T47D (cell line): ENCODE measurements around the gene TWF1.
"Not testable (repeated sequence)": the region's sequence is repeated elsewhere in the genome, so short reads cannot be mapped to it uniquely, and the experiment has no call there.

Experiments
- DNase-seq, 2 experiments: peaks; one replicate each; pipeline versions ENCODE4 v3.0.0 to v3.0.0-alpha.2; 2011 to 2012; ENCODE audit warnings: low read depth in 1 of 2, low spot score in 1 of 2
- JUND ChIP-seq: IDR thresholded peaks from 2 replicates; pipeline ENCODE4 v1.6.1; 2012; ENCODE audit warnings: low read depth
- in situ Hi-C: cut with HindIII; loops from 2 replicates; pipeline ENCODE4 v1.10.0; 2016; ENCODE audit warnings: low sequenced_read_pairs, low pct_unique_long_range_greater_than_20kb

The TWF1 gene

DNA sequence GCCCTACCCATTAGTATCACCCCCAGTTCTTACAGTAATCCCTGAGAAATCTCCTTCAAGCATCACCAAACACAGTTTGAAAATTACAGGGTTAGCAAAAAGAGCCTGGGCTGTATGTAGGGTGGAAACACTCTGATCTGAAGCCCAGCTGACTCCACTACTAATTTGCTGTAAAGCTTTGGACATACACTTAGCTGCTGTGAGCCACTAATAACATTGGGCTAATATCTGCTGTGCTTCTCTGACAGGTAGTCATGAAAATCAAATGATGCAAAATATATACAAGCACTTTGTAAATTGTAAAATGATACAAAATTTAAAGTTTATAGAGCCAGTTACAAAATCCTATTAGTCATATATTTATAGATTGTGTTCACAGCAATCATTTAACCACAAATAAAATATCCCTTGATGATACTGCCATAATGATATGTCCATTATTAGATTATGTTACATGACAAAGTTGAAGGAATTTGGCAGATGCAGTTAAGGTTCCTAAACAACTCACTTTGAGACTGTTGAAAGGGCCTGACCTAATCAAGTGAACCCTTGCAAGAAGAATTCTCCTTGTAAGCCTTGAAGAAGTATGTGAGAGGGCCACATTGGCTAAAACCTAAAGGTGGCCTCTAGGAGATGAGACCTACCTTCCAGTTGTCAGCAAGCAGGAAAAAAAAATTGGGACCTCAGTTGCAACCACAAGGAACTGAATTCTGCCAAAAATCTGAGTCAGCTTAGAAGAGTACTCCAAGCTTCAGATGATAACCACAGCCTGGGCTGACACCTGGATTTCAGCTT lies 19.0 kb downstream of the TWF1 start:
- in situ Hi-C loops: no loop called here
- no peak for DNase-seq
- TF ChIP-seq JUND: no peak

DNA sequence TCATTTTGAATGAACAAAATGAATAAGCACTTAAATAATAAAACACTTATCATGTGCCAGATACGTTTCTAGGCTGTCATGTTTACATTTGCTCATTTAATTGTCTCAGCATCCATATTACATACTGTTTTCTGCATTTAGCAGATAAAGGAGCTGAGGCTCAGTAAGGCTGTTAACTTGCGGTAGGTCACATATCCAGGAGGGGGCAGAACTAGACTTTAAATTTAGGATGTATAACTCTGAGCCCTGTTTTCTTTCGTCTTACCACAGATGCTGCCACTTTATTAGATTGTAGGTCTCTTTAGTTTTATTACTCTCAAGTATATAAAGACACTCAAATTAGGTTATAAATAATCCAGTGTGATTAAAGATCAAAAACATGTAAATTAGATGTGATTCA lies 29.6 kb downstream of the TWF1 start:
- DNase-seq: peak; percentile 15 to 62
- no peak for TF ChIP-seq JUND
- in situ Hi-C loops: no loop called here

DNA sequence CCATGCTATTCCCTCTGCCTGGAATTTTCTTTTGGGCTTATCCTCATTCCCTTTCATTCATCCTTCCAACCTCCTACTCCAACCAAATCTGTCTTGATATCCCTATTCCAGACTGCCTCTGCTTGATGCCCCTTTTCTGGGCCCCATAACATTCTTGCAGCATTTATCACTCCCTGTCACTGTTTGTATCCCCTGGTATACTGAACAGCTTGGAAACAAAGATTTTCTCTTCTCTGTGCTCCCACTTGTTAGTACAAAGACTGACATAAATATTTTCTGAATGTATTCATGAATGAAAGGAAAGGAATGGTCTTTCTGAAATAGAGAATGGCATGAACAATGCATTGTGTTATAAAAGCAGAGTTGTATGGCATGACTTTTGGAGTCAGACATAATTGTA lies 39.8 kb downstream of the TWF1 start:
- no peak for TF ChIP-seq JUND
- in situ Hi-C loops: no loop called here

DNA sequence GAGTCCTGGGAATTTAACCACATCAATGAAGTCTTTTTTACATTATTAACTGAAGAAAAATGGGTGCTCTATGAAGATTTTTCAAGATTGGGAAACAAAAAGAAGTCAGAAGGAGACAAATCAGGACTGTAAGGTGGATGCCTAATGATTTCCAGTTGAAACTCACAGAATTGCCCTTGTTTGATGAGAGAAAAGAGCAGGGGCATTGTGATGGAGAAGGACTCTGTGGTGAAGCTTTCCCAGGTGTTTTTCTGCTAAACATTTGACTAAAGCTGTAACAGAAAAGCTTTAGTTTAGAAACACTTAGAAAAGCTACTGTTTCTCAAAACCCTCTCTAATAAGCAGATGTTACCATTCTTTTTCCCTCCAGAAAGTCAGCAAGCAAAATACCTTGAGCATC lies 41.6 kb downstream of the TWF1 start:
- DNase-seq: no peak
- in situ Hi-C loops: no loop called here

More for the DNA sequence above, 39.8 kb downstream of the TWF1 start:
- no peak for DNase-seq

DNA sequence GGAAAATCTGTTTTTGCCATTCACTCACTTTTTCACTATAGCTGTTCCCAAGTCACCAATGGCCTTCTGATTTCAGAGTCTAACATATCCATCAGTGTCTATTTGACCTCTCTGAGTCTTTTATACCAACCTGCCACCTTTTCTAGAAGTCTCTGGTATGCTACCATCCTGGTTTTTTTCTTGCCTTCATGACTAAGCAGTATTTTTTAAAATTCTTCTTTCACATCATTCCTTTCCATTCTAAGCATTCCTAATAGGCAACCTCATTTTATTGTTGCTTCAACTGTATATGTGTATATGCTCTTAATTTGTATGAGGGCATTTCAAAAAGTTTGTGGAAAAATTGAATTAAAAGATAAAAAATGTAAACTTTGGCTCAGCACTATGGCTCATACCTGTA lies 42.3 kb downstream of the TWF1 start:
- no peak for TF ChIP-seq JUND
- DNase-seq: no peak
- in situ Hi-C loops: no loop called here

More for the DNA sequence above, 41.6 kb downstream of the TWF1 start:
- no peak for TF ChIP-seq JUND

DNA sequence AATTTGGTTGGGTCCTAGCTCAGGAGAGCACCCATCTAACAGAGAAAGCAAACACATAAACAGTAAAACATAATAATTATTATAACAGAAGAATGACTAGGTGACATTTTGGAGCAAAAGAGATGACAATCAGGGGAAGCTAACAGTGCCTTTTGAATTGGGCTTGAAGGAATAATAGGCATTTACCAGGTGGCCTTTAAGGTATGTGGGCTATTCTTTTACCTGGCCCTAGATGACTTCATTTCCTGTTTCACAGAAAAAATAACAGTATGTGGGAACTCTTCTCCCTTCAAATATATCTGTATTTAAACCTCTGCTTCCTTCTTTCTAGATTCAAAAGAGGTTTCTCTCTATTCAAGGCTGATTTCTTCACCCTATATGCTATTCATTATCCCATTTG lies 43.5 kb downstream of the TWF1 start:
- in situ Hi-C loops: no loop called here
- no peak for DNase-seq
- no peak for TF ChIP-seq JUND

DNA sequence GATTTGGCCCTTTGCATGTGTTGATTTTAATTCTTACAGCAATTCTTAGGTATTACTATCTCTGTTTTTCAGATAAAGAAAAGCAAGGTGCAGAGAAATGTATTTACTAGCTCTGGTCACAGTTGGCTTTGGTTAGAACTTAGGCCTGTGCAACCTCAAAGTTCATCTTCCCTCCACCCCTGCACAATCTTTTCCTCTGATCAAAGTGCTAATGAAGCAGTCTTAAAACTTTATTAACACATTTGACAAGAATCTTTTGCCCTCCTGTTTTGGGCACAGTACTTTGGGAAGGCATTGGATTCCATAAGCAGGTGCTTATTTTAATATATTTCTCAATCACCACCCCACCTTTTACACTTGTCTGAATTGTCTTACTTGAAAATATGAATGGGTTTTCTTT lies 44.6 kb downstream of the TWF1 start:
- TF ChIP-seq JUND: no peak
- in situ Hi-C loops: no loop called here
- DNase-seq: peak in 1 of 2 experiments; percentile 49

DNA sequence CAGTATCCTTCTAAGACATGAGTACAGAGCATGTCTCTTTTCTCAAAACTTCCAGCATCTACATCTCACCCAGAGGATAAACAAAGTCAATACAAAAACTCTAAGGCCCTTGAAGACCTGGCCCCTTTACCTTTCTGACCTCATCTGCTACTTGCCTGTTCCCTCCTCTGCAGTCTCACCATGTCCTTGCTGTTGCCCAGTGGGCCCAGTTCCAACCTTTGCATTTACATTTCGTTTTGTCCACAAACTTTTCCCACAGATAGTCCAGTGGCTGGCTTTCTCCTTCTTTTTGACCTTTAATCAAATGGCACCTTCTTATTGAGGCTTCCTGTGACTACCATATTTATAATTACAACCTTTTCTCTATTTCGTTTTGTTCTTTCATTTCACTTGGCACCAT lies 45.7 kb downstream of the TWF1 start:
- TF ChIP-seq JUND: no peak
- peak in 1 of 2 experiments; percentile 32 for DNase-seq
- in situ Hi-C loops: no loop called here

DNA sequence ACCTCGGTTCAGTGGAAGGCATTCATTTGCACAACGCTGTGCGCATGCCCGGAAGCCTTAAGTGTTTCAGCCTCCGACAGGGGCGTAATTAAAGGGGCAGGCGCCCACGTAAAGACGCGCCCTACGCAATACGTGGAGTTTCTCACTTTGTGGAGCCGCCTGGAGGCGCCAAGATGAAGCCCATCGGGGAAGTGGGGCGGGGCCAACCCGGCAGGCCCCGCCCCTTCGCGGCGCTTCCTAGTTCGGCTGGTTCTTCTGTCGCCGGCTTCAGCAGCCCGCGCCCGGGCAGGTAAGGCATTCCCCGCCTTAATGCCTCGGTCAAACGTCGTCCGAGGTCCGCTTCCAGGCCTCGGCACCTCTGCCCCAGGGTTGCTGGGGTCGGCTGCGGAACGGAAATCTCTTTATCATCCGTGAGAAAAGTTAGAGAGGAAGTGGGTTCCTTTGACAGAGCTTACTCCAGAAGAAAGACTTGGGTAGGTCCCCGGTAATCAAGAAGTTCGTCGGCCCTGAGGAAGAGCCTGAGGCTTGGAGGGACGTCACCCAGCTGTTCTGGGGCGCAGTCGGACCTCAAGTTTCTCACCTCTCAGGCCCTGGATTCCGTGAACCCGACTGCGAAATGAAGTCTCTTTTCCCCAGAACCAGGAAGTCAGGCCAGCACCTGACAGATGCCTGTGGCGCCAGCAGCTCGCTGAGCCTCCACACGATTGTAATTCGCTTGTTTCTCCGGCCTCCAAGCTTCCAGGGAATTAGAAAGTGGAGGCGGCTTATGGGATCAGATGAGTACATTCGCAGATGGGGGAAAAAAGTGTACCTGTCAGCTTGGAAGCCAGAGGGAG lies 47.2 kb downstream of the TWF1 start, which contains the start of the genes IRAK4 and PUS7L:
Gene IRAK4, plus strand, starts transcription at position 224 of the 836 bp plus-strand sequence. CDS start 9,161 bp downstream, outside the sequence.
Gene PUS7L, minus strand, starts transcription at position 63 of the 836 bp plus-strand sequence. CDS start 3,545 bp downstream, outside the sequence.
- DNase-seq: peak; percentile 91 to 99
- in situ Hi-C loops: no loop called here
- TF ChIP-seq JUND: no peak

DNA sequence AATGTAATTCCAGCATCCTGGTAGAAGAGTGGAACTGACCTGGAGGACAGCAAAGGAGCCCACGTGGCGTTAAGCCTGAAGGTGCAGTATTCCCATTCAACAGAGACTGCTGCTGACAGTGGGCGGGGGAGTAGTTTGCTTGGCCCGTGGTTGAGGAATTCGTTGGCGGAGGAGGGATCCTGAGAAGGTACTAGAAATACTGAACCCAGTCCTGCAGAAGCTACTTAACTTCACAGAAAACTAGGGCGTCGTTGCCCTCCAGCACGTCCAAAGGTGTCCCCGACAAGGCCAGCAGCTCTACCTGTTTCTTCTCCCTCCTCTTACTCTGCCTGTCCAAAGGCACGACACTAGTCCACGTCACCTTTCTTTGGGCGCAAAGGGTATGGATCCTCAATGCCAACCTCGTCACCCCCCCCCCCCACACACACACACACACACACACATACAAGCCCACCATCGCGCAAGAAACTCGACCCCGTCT lies 47.8 kb downstream of the TWF1 start:
- peak; percentile 51 to 68 for DNase-seq

DNA sequence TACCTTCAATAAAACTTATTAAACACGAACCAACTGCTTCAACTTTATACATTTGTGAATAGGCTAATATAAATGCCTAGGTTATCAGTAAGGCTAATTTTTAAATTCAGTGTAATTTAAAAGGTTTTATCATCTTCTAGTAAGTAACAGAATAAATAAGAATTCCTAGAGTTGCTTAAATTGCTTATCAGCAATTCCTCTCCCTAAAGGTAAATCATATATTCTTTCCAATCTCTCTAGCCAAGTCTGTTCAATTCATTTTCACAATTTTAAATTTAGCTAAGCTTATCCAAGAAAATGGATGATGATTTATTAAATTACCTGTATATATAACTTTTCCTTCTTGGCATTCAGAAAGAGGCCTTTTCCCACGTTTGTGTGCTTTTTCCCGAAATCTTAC lies 52.1 kb downstream of the TWF1 start:
- in situ Hi-C loops: no loop called here
- no peak for DNase-seq
- no peak for TF ChIP-seq JUND

More for the DNA sequence above, 47.8 kb downstream of the TWF1 start:
- no peak for TF ChIP-seq JUND
- in situ Hi-C loops: no loop called here

DNA sequence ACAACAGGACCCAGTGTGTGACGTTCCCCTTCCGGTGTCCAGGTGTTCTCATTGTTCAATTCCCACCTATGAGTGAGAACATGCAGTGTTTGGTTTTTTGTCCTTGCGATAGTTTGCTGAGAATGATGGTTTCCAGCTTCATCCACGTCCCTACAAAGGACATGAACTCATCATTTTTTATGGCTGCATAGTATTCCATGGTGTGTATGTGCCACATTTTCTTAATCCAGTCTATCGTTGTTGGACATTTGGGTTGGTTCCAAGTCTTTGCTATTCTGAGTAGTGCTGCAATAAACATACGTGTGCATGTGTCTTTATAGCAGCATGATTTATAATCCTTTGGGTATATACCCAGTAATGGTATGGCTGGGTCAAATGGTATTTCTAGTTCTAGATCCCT lies 54.8 kb downstream of the TWF1 start:
- in situ Hi-C loops, DNase-seq: not testable (repeated sequence)

DNA sequence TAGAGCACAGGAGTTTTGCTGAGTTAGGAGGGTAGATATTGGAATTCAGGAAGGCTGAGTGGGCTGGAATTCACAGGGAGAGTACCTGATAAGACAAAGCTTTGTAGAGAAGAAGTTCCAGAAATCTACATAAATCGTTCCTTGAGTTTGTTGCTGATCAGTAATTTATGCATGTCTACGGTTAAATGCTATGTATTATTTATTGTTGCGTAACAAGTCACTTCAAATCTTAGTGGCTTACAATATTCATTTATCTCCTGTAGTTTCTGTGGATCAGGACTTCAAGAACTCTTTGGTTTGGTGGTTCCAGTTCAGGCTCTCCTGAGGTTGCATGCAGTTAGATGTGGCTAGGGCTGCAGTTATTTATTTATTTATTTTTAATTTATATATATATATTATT lies 55.3 kb downstream of the TWF1 start:
- no peak for DNase-seq
- in situ Hi-C loops: no loop called here
- TF ChIP-seq JUND: no peak
